Ascending aorta (tissue), 2 donors: ENCODE data around the gene TNRC6B. TPM values are rescaled to one million over a fixed set of nuclear protein-coding genes. Genes with fewer than 3 reads are reported as not detected.

Experiments used
- DNase-seq, 2 donors: peaks; one replicate each; pipeline ENCODE4 v3.0.0-alpha.2; 2019; ENCODE audit warnings: low spot score in 2 of 2
- H3K27ac ChIP-seq, 2 donors: fragments of 200-600 bp; sonication (generic); one replicate each; pipeline ENCODE4 v1.5.1; 2016 to 2017; ENCODE audit warnings: mild to moderate bottlenecking in 1 of 2
- H3K27me3 ChIP-seq: fragments of 200-600 bp; sonication (generic); one replicate; pipeline ENCODE4 v1.5.1; 2017
- H3K36me3 ChIP-seq, 2 donors: fragments of 200-600 bp; sonication (generic); one replicate each; pipeline ENCODE4 v1.5.1; 2016
- H3K4me1 ChIP-seq, 2 donors: fragments of 200-600 bp; sonication (generic); one replicate each; pipeline ENCODE4 v1.5.1; 2016 to 2017; ENCODE audit warnings: mild to moderate bottlenecking in 1 of 2
- H3K4me3 ChIP-seq, 2 donors: fragments of 200-600 bp; sonication (generic); one replicate each; pipeline ENCODE4 v1.5.1; 2016 to 2017; ENCODE audit warnings: mild to moderate bottlenecking in 1 of 2
- H3K9me3 ChIP-seq, 2 donors: fragments of 200-600 bp; sonication (generic); one replicate each; pipeline ENCODE4 v1.5.1; 2016
- intact Hi-C: fragments of 100-400 bp; cut with DNase I; formaldehyde crosslinking; loops from one replicate; pipeline ENCODE4 v1.15.1; 2023
- total RNA-seq: library from RNA; depleted of rRNA; stranded (reverse); fragments of >200 nt; gene quantifications from one replicate; pipeline ENCODE4 v1.1.0, GENCODE V29; 2016
- TF ChIP-seq, protein P1 (sequence below), 3 experiments: fragments of 200-600 bp in 2 of 3; fragments of 450-650 bp in 1 of 3; sonication (generic) in 2 of 3; IDR thresholded peaks; one replicate each; pipeline ENCODE4 v1.5.1; 2016 to 2019; ENCODE audit warnings: antibody characterized with exemption in 3 of 3, mild to moderate bottlenecking in 1 of 3, moderate library complexity in 1 of 3

The TNRC6B gene
- total RNA-seq, 1 donor from 2014 or later, result 22.4 TPM

DNA sequence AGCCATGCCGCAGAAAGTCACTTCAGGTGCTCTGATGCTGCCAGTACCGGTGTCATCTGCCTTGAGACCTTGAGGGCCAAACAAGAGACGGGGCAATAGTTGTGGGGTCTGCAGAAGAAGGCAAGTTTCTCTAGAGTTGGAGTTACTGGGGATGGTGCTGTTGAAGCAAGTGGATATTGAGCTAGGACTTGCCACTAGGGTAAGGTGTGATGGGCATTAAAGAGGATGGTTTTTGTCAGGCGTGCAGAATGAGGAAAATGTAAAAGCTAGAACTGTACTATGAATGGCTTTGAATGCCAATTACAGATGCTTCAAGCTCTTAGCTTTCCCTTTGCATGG, 61.6 kb downstream of the TNRC6B start:
- intact Hi-C loops, result no loop called here
- TF ChIP-seq, protein P1, sequence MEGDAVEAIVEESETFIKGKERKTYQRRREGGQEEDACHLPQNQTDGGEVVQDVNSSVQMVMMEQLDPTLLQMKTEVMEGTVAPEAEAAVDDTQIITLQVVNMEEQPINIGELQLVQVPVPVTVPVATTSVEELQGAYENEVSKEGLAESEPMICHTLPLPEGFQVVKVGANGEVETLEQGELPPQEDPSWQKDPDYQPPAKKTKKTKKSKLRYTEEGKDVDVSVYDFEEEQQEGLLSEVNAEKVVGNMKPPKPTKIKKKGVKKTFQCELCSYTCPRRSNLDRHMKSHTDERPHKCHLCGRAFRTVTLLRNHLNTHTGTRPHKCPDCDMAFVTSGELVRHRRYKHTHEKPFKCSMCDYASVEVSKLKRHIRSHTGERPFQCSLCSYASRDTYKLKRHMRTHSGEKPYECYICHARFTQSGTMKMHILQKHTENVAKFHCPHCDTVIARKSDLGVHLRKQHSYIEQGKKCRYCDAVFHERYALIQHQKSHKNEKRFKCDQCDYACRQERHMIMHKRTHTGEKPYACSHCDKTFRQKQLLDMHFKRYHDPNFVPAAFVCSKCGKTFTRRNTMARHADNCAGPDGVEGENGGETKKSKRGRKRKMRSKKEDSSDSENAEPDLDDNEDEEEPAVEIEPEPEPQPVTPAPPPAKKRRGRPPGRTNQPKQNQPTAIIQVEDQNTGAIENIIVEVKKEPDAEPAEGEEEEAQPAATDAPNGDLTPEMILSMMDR (IDR thresholded peaks at IDR 0.05), result no peak
- Histone ChIP-seq H3K4me1 (peaks cover 0 to 28% of the 10 kb centered on the region in 2 donors), H3K36me3 (no peaks in the 10 kb centered on the region), H3K27me3 (no peaks in the 10 kb centered on the region), H3K4me3 (no peak overlapping the region), H3K27ac (peak overlapping the region; percentile 28 to 66), H3K9me3 (no peaks in the 10 kb centered on the region)
- DNase-seq, result no peak

- H3K4me1 ChIP-seq, result peaks cover 0 to 26% of the 10 kb centered on the region in 2 donors
- no peaks in the 10 kb centered on the region for H3K9me3 ChIP-seq
- H3K4me3 ChIP-seq, result no peak overlapping the region
- intact Hi-C loops, result no loop called here
- H3K36me3 ChIP-seq, result no peaks in the 10 kb centered on the region
- DNase-seq, result no peak
- no peak overlapping the region for H3K27ac ChIP-seq
- no peaks in the 10 kb centered on the region for H3K27me3 ChIP-seq
- TF ChIP-seq, protein P1 (IDR thresholded peaks at IDR 0.05), result no peak
Measured at GRCh38 chr22:40240160-40240559, 62.4 kb downstream of the TNRC6B start.

GRCh38 chr22:40240686-40241085, 63.0 kb downstream of the TNRC6B start:
- intact Hi-C loops, result no loop called here
- H3K4me3 ChIP-seq, result no peak overlapping the region
- no peaks in the 10 kb centered on the region for H3K36me3 ChIP-seq
- TF ChIP-seq, protein P1 (IDR thresholded peaks at IDR 0.05), result no peak
- no peaks in the 10 kb centered on the region for H3K27me3 ChIP-seq
- peaks cover 0 to 23% of the 10 kb centered on the region in 2 donors for H3K4me1 ChIP-seq
- no peaks in the 10 kb centered on the region for H3K9me3 ChIP-seq
- H3K27ac ChIP-seq, result no peak overlapping the region
- DNase-seq, result no peak

DNA sequence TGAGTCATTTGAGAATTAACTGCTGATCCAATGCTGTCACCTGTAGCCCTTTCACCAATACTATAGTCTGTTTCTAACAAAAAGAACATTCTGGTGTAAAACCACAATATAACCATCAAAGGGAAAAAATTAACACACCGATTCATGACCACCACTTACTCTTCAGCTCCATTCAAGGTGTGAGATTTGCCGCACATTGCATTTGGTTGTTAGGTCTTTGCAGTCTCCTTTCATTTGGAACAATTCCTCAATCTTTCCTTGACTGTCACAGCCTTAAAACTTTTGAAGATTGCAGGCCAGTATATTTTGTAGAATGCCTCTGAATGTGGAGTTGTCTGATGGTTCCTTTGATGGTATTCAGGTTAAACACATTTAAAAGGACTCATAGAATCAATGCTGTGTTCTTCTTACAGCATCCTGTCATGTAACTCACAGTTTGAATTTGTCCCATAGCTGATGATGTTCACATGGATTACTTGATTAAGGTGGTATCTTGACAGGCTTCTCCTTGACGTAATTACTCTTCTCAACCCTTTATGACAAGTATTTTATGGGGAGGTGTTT, 63.6 kb downstream of the TNRC6B start:
- intact Hi-C loops, result no loop called here
- DNase-seq, result no peak
- H3K9me3 ChIP-seq, result no peaks in the 10 kb centered on the region
- TF ChIP-seq, protein P1 (IDR thresholded peaks at IDR 0.05), result no peak
- H3K36me3 ChIP-seq, result no peaks in the 10 kb centered on the region
- peaks cover 0 to 19% of the 10 kb centered on the region in 2 donors for H3K4me1 ChIP-seq
- no peak overlapping the region for H3K27ac ChIP-seq
- H3K27me3 ChIP-seq, result no peaks in the 10 kb centered on the region
- no peak overlapping the region for H3K4me3 ChIP-seq

DNA sequence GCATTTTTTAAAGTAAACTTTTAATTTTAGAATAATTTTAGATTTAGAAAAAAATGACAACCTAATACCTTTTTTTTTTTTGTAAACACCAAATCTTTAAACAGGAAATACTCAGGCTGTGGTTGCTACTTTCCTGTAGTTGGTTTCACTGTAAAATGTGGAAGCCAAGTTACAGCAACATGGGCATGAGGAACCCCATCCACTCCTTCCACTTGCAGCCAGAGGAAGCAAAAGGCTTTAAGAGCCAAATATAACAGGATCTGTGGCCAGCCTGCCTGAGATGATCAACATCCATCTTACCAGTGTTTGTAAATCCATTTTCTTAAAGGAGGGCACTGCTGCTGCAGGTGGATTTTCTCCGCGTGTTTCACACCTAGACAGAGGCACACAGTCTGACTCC, 66.2 kb downstream of the TNRC6B start:
- intact Hi-C loops, result no loop called here
- no peak for DNase-seq

More for the DNA sequence above, 66.2 kb downstream of the TNRC6B start:
- peaks cover 0 to 7% of the 10 kb centered on the region in 2 donors for H3K4me1 ChIP-seq
- TF ChIP-seq, protein P1 (IDR thresholded peaks at IDR 0.05), result no peak
- no peak overlapping the region for H3K4me3 ChIP-seq
- H3K9me3 ChIP-seq, result no peaks in the 10 kb centered on the region
- no peak overlapping the region for H3K27ac ChIP-seq
- no peaks in the 10 kb centered on the region for H3K27me3 ChIP-seq
- H3K36me3 ChIP-seq, result peaks cover 4 to 8% of the 10 kb centered on the region in 2 donors
